GM15510 (cell line): ENCODE data around the gene KDM4B.

Source experiments
- POLR2A ChIP-seq: IDR thresholded peaks from 3 replicates; pipeline ENCODE4 v1.6.1; 2011; ENCODE audit warnings: borderline replicate concordance; ENCODE audit not compliant: insufficient read length; ENCODE audit errors: extremely low read depth

Gene KDM4B

GRCh38 chr19:5182751-5183150 lies 213.8 kb downstream of the KDM4B start:
- no peak for TF ChIP-seq POLR2A

GRCh38 chr19:5183616-5184015 lies 214.7 kb downstream of the KDM4B start:
- TF ChIP-seq POLR2A: no peak

- no peak for TF ChIP-seq POLR2A
These were observed 216.0 kb downstream of the KDM4B start for GRCh38 chr19:5184930-5185329.

GRCh38 chr19:5186293-5187050 lies 217.6 kb downstream of the KDM4B start:
- TF ChIP-seq POLR2A: no peak

GRCh38 chr19:5188548-5189317 lies 219.8 kb downstream of the KDM4B start:
- TF ChIP-seq POLR2A: no peak

- TF ChIP-seq POLR2A: no peak
These were observed 220.3 kb downstream of the KDM4B start for GRCh38 chr19:5189318-5189607.

- TF ChIP-seq POLR2A: no peak
These were observed 222.2 kb downstream of the KDM4B start for GRCh38 chr19:5191091-5191490.

GRCh38 chr19:5192568-5192967 lies 223.7 kb downstream of the KDM4B start:
- no peak for TF ChIP-seq POLR2A

- no peak for TF ChIP-seq POLR2A
These were observed 224.3 kb downstream of the KDM4B start for GRCh38 chr19:5193192-5193591.

GRCh38 chr19:5194641-5195040 lies 225.7 kb downstream of the KDM4B start:
- no peak for TF ChIP-seq POLR2A

- no peak for TF ChIP-seq POLR2A
These were observed 227.9 kb downstream of the KDM4B start for GRCh38 chr19:5196832-5197231.

- no peak for TF ChIP-seq POLR2A
These were observed 231.9 kb downstream of the KDM4B start for GRCh38 chr19:5200844-5201243.

GRCh38 chr19:5202553-5202952 lies 233.6 kb downstream of the KDM4B start:
- no peak for TF ChIP-seq POLR2A
